ENCODE measurements around the gene CMIP.

CMIP gene

DNA sequence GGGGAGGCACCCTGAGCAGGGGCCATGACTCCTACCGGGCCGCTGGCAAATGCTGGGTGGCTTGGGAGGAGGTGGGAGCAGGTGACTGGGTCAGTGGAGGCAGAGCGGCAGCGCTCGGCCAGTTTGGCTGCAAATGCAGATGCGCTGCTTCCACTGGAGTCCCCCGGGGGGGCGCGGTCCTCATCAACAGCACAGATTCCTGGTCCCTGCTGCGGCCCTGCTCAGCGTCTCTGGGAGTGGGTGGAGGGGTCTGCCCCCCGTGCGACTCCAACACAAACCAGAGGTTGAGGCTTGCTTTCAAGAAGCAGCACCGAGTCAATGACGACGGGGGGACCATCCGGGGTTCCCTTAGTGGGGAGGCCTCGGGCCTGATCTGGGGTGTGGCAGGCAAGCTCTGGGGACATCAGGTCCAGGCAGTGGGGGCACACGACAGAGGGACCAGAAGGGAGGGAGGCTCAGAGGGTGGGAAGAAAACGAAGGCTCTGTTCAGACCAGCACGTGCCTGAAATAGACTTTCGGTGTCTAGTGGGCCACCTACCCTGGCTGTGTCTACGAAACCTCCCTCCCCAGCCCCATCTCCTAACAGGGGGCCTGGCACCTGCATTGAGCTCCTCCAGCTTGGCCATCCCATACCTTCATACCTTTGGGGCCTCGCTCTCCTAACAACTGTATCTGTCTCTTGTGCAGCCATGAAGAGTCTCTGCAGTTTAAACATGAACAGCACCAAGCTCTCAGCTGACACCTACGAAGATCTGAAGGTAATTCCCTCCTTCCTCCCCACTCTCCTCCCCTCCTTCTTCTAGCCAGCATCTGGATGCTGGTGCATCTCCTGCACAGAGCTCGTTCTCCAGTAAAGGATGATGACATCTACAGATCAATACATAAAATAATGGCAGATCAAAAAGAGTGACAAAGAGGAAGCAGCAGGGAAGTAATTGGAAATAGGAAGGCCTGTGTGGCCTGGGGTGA lies 262.0 kb downstream of the CMIP start:
- DNase-seq, result peak in 4 of 56 donors; percentile 13 to 29 (median 16)

DNA sequence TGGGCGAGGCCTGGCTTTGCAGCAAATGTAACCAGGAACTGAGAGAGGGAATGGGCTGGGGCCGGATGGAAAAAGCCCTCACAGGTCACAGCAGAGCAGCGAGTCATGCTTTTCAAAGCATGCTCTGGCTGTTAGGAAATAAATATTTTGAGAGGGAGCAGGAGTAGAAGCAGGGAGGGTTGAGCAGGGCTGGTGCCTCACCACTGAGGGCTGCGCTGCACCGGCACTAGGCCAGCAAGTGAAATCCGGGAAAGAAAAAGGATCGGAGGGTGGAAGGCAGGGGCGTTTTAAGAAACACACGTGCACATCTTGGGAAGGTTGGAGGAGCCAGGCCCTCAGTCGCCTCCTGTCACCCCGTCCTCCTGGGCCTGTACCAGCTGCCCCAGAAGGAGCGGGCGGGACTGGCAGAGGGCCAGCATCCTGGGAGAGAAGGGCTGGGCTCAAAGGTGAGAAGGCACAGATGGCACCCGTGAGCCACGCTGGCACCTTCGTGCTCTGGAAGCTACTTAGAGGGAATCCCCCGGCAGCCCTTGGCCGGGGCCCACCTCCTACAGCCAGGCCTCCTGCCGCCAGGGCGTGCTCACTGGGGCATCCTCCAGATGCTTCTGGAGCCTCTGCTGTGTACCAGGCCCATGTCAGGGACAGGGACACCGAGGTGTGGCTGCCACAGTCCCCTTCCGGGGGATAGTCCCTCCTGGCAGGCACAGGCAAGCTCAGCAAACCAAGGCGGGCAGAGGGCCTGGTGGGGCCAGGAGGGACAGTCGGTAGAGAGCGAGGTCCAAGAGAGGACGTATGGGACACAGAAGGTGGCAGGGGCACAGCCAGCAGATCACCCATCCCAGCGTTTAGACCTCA lies 263.0 kb downstream of the CMIP start:
- peak in 6 of 56 donors; percentile 8 to 55 (median 18) for DNase-seq

DNA sequence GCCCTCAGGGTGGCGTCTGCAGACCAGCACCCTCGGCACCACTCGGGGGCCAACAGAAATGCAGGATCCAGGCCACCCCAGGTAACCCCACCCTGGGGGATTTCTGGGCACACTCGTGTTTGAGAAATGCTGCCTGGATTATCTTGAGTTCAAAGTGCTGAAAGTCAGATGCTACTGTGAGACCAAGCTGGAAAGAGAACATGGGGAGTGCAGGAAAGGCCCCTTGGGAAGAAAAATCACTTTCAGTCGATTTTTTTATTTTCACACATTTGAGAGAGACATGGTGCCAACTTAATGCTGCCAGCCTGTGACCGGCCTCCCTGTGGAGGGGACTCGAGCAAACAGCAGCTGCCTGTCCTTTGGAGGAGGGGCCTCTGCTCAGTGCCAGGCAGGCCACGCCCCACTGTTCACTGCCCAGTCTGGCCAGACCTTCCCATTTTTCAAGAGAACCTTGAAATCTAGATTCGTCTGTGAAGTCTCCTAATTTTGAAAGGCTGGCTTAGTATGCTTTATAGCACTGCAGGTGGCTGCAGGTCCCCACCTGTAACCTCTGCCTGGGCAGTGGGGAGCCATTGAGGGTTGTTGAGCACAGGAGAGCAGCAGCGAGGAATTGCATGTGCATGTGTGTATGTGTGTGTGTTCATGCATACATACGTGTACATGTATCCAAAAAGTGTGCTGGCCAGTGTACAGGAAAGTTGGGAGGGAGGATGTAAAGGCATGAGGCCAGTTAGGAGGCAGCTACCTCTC lies 263.8 kb downstream of the CMIP start:
- peak in 22 of 56 donors; percentile 5 to 57 (median 24) for DNase-seq

DNA sequence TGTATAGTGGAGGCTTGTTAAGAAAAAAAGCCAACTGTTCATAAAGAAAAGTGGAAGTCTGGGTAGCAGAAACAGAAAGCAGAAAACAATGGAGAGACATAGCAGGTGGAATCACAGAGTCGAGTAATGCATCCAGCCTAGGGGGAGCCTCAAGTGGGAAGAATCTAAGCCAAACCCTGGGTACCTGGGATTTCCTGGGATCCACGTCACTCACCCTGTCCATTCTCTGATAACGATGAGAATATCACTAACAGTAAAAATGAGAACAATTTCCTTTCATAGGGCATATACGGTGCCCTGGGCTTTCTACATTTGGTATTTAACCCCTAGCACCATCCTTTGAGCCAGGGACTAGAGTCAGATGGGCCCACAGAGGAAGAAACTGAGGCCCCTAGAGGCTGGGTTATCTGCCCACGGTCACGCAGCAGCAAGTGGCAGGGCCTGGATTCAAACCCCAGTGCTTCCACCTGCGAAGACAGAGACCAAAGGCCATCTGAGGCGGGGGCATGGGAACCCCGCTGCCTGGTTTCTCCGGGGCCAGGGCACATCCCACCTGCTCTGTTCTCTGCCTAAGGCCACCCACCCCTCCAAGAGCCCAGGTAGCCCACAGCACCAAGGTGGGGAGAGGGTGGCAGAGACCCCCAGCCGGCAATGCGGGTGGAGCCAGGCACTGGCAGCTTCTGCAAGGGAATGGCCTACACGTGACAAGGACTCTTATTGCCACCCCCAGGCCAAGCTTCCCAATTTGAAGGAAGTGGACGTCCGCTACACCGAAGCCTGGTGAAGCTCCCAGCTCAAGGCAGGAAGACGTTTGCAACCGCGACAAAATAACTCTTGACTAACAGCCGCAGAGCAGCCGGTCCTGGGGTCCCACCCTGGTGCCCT lies 264.6 kb downstream of the CMIP start:
- DNase-seq, result no peak

DNA sequence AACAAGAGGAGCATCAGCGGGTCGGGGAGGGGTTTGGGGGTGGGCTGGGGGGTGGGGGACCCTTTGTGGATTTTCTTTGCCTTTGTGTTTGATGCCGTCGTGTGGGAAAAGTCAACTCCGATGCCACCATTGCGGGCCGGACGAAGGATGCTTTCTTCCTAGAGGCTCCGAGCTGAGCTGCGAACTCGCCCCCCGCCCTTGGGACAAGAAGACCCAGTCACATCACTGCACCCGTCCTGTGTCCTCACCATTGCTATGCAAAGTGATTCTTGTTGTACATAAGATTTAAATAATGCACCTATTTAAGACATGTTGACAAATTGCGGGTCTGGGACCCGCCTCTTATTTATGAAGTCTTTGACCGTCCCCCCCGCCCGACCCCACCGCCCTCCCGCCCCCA lies 265.4 kb downstream of the CMIP start:
- DNase-seq, result no peak

DNA sequence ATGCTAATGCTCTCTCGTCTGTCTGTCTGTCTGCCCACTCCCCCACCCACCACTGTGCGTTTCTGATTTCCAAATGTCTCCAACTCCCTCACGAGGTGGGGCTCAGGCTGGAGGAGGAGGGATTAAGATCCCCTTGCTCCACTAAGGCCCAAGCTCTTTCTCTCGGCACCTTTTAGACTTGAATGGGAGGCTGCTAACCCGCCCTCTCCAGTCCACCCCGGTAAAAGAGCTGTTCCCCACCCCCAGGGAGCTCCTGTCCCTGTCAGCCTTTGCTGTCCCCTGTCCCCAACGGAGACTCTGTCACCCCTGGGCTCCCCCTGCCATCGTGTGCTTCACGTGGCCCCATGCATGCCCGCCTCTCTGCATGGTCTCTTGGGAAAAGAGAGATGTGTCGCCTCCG lies 266.0 kb downstream of the CMIP start:
- DNase-seq, result peak in 1 of 56 donors; percentile 27

DNA sequence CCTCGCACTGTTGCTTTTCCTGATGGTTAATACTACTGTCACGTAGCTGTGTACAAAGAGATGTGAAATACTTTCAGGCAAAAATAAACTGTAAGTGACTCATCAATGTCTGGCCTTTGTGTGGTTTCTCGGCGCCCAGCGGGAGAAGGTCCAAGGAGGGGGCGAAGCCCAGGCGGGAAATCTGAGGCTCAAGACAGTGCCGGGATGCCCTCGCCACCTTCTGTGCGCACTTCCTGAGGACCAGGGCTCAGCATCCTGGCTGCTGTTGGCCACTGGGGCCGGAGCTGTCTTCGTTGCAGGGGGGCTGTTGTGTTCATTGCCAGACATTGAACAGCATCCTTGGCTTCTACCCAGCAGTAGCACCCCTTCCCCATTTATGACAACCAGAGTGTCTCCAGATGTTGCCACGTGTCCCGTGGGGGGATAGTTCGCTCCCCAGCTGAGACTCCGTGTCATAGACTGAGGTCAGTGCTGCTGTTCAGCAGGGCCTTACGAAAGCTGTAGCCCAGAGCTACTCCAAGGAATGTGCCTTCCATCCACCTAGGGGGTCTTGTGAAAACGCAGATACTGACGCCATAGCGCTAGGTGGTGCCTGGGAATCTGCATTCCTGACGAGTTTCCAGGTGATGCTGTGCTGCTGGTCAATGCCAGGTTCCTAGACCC lies 267.2 kb downstream of the CMIP start:
- peak in 4 of 56 donors; percentile 10 to 51 (median 30) for DNase-seq

DNA sequence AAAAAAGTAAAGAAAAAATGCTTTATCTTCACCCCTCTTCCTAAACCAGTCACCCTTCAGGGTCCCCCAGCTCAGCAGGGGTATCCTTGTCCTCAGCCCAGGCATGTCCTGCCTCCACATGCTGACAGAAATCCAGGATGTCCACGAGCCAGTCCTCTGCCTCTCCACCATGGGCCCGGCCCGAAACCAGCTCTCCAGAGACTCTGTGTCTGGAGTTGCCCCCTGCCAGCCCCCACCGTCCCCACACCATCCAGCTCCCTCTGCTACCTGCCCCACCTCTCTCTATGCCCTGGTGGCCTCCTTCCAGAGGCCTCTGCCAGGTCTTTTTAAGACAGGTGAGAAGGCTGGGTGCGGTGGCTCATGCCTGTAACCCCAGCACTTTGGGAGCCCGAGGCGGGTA lies 268.1 kb downstream of the CMIP start:
- no peak for DNase-seq

DNA sequence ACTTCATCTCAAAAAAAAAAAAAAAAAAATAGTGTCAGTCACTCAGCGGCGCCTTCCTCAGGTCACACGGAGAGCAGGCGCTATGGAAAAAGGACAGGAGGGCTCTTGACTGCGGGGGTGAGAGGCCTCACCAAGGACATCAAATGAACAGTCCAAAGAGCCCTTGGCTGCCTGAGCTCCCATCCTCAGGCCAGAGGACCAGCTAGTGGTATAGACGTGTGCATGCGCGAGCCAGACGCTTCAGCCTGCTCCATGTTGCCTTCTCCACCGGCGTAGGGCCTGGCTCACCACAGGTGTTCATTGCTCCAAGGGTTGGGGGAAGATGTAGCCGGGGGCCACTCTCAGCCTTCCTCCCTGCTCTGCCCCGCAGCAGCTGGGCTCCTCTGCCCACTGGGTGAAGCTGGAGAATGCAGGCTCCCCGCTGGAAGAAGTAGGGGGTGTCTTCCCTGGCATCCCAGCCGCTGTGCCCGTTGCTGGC lies 268.7 kb downstream of the CMIP start:
- DNase-seq, result no peak

DNA sequence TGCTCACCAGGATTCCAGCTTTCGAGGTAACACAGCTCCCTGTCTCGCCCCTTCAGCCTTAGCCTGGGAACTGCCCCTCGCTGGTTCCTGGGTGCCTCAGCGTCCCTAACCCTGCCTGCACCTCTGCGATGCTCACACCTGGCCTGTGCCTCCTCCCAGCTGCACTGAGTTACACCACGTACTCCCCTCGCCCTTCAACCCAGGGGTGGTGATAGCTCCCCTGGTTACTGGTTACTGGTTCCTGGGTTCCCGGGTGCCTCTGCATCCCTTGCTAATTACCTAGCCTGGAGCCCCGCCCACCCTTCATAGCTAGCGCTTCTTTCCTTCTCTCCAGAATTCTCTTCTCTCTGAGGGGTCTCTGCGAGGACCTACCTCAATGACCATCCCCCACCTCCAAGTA lies 269.2 kb downstream of the CMIP start:
- no peak for DNase-seq

DNA sequence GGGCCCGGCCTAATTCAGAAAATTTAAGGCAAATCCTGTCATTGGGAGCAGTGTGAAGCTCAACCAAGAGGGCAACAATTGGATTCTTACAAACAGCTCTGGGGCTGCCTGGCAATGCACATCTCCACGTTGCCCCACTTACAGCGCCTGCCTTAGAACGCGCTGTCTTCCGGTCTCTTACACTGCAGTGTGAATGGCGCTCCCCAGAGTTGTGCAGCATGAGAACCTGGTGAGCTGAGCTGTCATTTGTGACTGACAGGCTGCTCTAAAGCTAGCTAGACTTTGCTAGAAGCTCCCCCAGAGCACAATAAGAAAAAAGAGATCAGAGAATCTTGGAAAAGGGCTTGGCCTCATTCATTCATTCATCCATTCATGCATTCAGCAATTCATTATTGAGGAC lies 270.0 kb downstream of the CMIP start:
- no peak for DNase-seq

DNA sequence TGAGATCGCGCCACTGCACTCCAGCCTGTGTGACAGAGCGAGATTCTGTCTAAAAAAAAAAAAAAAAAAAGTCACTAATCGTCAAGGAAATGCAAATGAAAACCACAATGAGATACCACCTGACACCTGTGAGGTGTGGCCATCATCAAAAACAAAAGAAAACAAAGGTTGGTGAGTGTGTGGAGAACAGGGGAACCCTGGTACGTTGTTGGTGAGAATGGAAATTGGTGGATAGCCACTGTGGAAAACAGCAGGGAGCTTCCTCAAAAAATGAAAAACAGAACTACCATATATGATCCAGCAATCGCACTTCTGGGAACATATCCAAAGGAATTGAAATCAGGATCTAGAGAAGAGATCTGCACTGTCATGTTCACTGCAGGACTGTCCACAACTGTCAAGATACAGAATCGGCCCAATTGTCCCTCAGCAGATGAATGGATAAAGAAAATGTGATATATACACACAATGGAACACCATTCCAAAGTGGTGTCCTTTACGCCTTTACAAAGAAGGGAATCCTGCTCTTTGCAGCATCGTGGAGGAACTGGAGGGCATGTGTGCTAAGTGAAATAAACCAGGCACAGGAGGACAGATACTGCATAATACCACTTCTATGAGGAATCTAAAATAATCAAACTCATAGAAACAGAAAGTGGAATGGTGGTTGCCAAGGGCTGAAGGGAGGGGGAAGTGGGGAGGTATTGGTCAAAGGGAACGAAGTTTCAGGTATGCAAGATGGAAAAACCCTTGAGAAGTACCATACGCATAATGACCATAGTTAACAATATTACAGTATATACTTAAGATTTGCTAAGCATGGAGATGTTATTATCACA lies 271.0 kb downstream of the CMIP start:
- no peak for DNase-seq

DNA sequence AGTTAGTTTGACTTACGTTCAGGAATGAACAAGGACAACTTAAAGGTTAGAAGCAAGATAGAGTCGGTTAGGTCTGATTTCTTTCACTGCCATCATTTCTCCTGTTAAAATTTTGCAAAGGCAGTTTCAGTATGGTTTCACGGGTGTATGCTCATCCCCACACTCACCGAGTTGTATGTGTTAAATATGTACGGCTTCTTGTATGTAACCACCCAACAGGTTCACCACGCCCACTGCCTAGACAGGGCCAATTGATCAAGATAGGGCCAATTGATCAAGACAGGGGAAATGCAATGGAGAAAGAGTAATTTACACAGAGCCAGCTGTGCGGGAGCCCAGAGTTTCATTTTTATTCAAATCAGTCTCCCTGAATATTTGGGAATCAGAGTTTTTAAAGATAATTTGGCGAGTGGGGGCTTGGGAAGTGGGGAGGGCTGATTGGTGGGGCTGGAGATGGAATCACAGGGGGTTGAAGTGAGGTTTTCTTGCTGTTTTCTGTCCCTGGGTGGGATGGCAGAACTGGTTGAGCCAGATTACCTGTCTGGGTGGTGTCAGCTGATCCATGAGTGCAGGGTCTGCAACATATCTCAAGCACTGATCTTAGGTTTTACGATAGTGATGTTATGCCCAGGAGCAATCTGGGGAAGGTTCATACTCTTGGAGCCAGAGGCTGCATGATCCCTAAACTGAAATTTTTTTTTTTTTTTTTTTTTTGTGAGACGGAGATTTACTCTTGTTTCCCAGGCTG lies 272.0 kb downstream of the CMIP start:
- DNase-seq, result no peak

DNA sequence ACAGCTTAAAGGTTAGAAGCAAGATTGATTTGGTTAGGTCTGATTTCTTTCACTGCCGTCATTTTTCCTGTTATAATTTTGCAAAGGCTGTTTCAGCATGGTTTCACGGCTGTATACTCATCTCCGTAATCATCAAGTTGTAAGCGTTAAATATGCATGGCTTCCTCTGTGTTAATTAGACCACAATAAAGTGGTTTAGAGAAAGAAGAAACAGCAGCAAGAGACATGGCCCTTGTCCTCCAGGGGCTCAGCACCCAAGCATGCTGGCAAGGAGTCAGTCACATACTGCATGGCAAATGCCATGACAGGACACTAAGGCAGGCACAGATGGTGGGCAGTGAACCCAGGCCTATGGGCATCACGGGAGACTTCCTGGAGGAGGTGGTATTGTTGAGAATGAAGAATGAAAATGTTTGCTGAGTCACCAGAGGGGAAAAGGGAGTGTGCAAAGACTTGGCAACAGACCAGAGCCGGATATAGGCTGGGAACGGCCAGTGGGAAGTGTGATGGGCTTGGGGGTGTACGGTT lies 273.1 kb downstream of the CMIP start:
- no peak for DNase-seq

DNA sequence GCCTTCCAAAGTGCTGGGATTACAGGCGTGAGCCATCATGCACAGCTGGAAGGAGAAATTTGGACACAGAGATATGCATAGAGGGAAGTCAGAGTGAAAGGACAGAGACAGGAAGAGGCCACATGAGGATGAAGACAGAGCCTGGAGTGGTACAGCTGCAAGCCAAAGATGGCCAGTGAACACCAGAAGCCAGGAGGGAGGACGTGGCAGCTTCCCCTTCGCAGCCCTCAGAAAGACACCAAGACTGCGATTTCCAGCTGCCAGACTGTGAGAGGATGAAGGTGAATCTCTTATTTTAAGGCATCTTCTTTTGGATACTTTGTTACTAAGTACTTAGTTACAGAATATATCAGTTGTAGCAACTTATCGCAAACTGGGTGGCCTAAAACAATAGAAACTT lies 274.0 kb downstream of the CMIP start:
- no peak for DNase-seq

DNA sequence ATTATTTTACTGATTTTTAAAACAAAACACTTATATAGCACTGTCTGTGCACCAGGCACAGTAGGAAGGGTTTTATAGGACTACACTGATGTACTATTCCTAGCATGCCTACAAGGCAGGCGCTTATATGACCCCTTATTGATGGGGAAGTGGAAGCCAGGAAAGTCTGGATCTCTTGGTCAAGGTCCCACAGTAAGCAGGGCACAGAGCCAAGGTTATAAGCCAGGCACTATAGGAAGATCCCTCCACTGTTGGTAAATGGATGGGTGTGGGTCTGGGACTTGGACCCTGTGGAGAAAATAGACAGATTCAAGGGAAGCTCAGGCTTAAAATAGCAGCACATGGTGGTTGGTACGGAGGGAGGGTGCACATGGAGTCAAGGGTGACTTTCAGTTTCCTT lies 275.4 kb downstream of the CMIP start:
- no peak for DNase-seq
